ENCODE data around the gene P2RX6. TPM values are rescaled to one million over a fixed set of nuclear protein-coding genes. Genes with fewer than 3 reads are reported as not detected.
A peak's percentile ranks its signal among the peaks of the same experiment; 100 is the strongest.

The P2RX6 gene
- total RNA-seq, 2 donors from 2014 or later: 1.0 to 5.4 TPM

GRCh38 chr22:20981787-20982562 is 33.0 kb upstream of the P2RX6 start, which contains the start of gene LZTR1:
LZTR1 (plus strand) TSS chr22:20982297; CDS start chr22:20982372, 75 bp downstream.
- H3K9me3 ChIP-seq: peaks cover 0 to 10% of the 10 kb centered on the region in 2 donors
- H3K36me3 ChIP-seq: peaks cover 3% of the 10 kb centered on the region
- peak; percentile 53 to 82 for TF ChIP-seq CTCF (IDR thresholded peaks at IDR 0.05)
- peak within 1 kb of the TSS; percentile 93 to 95 for H3K27ac ChIP-seq
- H3K4me3 ChIP-seq: peak within 1 kb of the TSS; percentile 82 to 83
- no peaks in the 10 kb centered on the region for H3K27me3 ChIP-seq
- DNase-seq (ENCODE audit: low spot score): peak; percentile 81
- H3K4me1 ChIP-seq: peaks cover 0 to 41% of the 10 kb centered on the region in 2 donors

- Histone ChIP-seq H3K27ac (peak overlapping the region; percentile 93 to 95), H3K36me3 (peaks cover 7% of the 10 kb centered on the region), H3K27me3 (no peaks in the 10 kb centered on the region), H3K4me3 (peak overlapping the region; percentile 82 to 83), H3K9me3 (peaks cover 0 to 10% of the 10 kb centered on the region in 2 donors), H3K4me1 (peaks cover 0 to 41% of the 10 kb centered on the region in 2 donors)
- TF ChIP-seq CTCF (IDR thresholded peaks at IDR 0.05): no peak
- DNase-seq (ENCODE audit: low spot score): no peak
These were observed 32.4 kb upstream of the P2RX6 start for GRCh38 chr22:20982563-20982882.

GRCh38 chr22:20983081-20983771 is 31.7 kb upstream of the P2RX6 start:
- Histone ChIP-seq H3K9me3 (peaks cover 0 to 8% of the 10 kb centered on the region in 2 donors), H3K36me3 (peaks cover 8% of the 10 kb centered on the region), H3K27ac (no peak overlapping the region), H3K27me3 (no peaks in the 10 kb centered on the region), H3K4me3 (peak overlapping the region; percentile 82 to 83), H3K4me1 (peaks cover 0 to 41% of the 10 kb centered on the region in 2 donors)
- no peak for DNase-seq (ENCODE audit: low spot score)
- no peak for TF ChIP-seq CTCF (IDR thresholded peaks at IDR 0.05)

GRCh38 chr22:20985720-20986119 is 29.2 kb upstream of the P2RX6 start:
- H3K9me3 ChIP-seq: no peaks in the 10 kb centered on the region
- peaks cover 0 to 25% of the 10 kb centered on the region in 2 donors for H3K4me1 ChIP-seq
- H3K27ac ChIP-seq: no peak overlapping the region
- H3K36me3 ChIP-seq: peaks cover 12% of the 10 kb centered on the region
- no peak for DNase-seq (ENCODE audit: low spot score)
- no peaks in the 10 kb centered on the region for H3K27me3 ChIP-seq
- no peak overlapping the region for H3K4me3 ChIP-seq
- no peak for TF ChIP-seq CTCF (IDR thresholded peaks at IDR 0.05)

GRCh38 chr22:20986365-20986764 is 28.6 kb upstream of the P2RX6 start:
- no peak for DNase-seq (ENCODE audit: low spot score)
- no peak for TF ChIP-seq CTCF (IDR thresholded peaks at IDR 0.05)
- Histone ChIP-seq H3K27ac (no peak overlapping the region), H3K4me1 (peaks cover 0 to 18% of the 10 kb centered on the region in 2 donors), H3K27me3 (no peaks in the 10 kb centered on the region), H3K4me3 (no peak overlapping the region), H3K36me3 (peaks cover 18% of the 10 kb centered on the region), H3K9me3 (no peaks in the 10 kb centered on the region)
